G401.6 (cell line): ENCODE data around the gene OR10H4.
"Not testable (repeated sequence)": the region's sequence is repeated elsewhere in the genome, so short reads cannot be mapped to it uniquely, and the experiment has no call there.

Experiments used
- FAIRE-seq: peaks from 2 replicates; lab custom pipeline; 2012; peaks lifted over from hg19 to GRCh38; lab: Jason Lieb, UNC

Gene OR10H4

GRCh38 chr19:15944401-15944800, 4.4 kb upstream of the OR10H4 start:
- no peak for FAIRE-seq

DNA sequence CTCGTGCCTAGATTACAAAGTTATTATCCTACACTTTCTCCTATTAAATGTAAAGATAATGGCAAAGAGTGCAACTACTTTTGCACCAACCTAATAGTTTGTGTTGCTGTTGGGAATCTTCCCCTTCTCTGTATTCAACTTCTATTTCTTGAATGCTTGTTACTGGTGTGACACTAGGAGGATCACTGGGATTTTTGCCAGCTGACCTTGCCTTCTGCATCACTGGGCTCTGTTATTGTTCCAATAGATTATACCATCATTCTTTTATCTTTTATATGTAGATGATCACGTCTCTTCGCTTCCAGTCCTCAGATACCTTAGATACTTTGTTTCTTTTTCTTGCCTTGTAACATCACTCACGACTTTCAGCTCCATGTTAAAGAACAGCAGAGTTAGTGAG, 3.5 kb upstream of the OR10H4 start:
- FAIRE-seq, result no peak

GRCh38 chr19:15954820-15955219, 6.0 kb downstream of the OR10H4 start:
- FAIRE-seq, result no peak

GRCh38 chr19:15962319-15962718, 13.5 kb downstream of the OR10H4 start:
- FAIRE-seq, result no peak

GRCh38 chr19:15964231-15964630, 15.4 kb downstream of the OR10H4 start:
- FAIRE-seq, result no peak

DNA sequence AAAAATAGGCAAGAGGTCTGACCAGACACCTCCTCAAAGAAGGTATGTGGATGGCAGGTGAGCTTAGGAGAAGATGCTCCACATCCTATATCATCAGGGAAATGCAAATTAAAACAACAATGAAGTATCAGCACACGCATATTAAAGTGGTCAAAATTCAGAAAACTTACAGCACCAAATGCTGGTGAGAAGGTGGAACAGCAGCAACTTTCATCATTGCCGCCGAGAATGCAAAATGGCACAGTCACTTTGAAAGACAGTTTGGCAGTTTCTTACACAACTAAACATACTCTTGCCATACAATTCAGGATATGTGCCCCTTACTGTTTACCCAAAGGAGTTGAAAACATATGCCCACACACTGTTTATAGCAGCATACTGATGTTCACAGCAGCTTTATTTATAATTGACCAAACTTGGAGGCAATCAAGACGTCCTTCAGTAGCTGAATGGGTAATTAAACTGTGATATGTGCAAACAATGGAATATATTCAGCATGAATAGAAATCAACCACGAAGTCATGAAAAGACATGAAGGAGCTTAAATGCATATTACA, 22.5 kb downstream of the OR10H4 start:
- no peak for FAIRE-seq

- FAIRE-seq, result not testable (repeated sequence)
These were observed 23.2 kb downstream of the OR10H4 start for GRCh38 chr19:15972043-15972442.

DNA sequence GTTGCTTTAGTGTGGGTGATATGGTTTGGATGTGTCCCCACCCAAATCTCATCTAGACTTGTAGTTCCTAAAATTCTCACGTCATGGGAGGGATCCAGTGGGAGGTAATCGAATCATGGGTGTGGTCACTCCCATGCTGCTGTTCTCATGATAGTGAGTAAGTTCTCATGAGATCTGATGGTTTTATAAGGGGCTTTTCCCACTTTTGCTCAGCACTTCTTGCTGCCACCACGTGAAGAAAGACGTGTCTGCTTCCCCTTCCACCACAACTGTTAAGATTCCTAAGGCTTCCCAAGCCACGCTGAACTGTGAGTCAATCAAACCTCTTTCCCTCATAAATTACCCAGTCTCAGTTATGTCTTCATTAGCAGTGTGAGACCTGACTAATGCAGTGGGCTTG, 26.0 kb downstream of the OR10H4 start:
- no peak for FAIRE-seq

DNA sequence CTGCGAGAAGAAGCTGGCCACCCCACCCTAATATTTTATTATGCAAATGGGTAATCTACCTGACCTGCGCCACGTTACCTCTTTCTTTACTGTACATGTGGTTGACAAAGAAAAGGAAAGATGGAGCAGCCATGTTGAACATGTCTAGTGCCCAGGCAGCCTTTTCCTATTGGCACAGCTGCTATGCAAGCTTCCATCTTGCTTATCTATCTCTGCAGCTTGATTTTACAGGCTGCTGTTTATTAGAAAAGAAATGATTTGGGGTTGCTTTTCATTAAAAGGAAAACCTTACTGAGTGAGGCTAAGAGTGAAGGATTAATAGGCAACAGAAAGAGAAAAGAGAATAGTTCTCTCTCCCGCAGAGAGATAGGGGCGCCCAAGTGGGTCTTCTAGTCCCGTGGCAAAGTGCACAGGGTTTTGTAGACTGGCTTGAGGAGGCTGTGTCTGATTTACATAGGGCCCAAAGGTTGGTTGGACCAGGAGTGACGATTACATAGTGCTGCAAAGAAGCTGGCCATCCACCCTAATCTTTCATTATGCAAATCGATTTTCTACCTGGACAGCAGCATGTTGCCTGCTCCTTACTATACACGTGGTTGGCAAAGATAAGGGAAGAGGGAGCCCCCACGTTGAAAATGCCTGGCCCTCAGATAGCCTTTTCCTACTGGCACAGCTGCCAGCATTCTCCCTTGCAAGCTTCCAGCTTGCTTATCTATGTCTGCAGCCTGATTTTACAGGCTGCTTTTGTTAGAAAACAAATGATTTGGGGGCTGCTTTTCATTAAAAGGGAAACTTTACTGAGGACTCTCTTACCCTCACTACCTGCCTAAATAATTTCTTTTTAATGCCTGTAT, 28.3 kb downstream of the OR10H4 start:
- FAIRE-seq, result no peak

- FAIRE-seq, result no peak
These were observed 28.9 kb downstream of the OR10H4 start for GRCh38 chr19:15977690-15978089.

GRCh38 chr19:15979293-15979692, 30.5 kb downstream of the OR10H4 start:
- no peak for FAIRE-seq

DNA sequence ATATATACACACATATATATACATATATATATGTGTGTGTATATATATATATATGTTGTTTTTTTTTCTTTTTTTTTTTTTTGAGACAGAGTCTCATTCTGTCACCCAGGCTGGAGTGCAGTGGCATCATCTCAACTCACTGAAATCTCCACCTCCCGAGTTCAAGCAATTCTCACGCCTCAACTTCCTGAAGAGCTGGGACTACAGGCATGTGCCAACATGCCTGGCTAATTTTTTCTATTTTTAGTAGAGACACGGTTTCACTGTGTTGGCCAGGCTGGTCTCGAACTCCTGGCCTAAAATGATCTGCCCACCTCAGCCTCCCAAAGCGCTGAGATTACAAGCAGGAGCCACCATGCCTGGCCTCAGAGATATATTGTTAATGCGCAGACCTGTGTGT, 37.0 kb downstream of the OR10H4 start:
- not testable (repeated sequence) for FAIRE-seq

- FAIRE-seq, result no peak
These were observed 37.9 kb downstream of the OR10H4 start for GRCh38 chr19:15986701-15987100.

DNA sequence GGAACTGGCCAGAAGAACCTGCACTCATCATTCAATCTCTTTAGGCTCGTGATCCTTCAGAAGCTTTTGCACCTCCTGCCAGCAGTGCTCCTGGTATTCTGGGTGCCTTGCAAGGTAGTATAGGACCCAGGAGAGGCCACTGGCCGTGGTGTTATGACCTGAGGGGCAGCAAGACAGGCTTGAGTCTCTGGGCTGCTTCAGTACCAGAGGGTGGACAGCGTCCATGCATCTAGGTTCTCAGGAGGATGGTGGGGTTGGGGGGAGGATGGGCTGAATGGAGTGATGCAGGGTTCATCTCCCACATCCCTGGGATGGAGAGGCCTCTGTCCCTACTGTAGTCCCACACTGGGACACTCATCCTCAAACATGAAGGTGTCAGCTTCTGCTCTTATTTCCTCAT, 41.1 kb downstream of the OR10H4 start:
- FAIRE-seq, result no peak

DNA sequence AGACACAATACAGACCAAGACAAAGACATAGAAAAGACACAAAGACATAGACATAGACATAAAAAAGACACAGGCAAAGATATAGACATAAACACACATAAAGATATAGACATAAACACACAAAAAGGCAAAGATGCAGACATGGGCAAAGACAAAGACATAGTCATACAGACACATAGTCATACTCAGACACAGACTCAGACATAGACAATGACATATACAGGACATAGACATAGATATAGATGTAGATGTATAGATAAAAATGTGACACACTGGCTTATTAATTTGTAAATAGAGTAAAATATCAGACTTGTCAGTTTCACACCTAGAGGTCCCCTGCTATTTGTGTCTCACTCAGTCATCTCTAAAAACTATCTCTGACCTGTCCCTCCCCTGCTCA, 42.8 kb downstream of the OR10H4 start:
- FAIRE-seq, result no peak

- FAIRE-seq, result no peak
These were observed 43.2 kb downstream of the OR10H4 start for GRCh38 chr19:15992014-15992413.

DNA sequence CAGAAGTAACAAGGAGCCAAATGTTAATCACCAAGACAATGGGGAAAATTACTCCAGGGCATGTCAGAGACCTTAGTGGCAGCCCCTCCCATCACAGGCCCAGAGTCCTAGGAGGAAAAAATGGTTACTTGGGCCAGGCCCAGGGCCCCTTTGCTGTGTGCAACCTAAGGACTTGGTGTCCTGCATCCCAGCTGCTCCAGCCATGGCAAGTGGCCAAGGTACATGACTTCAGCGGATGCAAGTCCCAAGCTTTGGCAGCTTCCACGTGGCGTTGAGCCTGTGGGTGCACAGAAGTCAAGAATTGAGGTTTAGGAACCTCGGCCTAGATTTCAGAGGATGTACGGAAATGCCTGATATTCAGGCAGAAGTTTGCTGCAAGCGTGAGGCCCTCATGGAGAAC, 46.7 kb downstream of the OR10H4 start:
- FAIRE-seq, result no peak

DNA sequence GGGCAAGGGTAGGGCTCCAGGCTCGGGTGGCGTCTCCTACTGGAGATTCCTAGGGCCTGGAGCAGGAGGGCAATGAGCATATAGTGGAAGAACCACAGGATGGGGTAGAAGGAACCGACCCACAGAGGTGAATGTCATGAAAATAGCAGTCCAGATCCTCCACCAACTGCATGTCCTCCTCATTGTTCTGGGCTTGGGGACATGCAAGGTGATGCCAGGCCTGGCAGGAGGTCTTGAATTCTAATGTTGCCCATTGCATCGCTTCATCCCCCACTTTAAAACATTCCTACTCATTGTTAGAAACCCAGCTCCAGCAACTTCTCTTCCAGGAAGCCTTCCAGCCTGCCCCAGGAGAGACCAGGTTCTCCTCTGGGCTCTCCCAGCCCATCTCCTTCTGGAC, 49.4 kb downstream of the OR10H4 start:
- FAIRE-seq, result no peak
